NCI-H69 (cell line): Measurements from ENCODE around the gene FHL2.

Source experiments
- DNase-seq: peaks from one replicate; lab custom pipeline; 2025; lab: John Stamatoyannopoulos, UW

FHL2 gene

GRCh38 chr2:105379741-105380186 lies 19.1 kb downstream of the FHL2 start:
- no peak for DNase-seq

GRCh38 chr2:105378921-105379383 lies 19.9 kb downstream of the FHL2 start:
- DNase-seq, result peak; percentile 4

GRCh38 chr2:105378276-105378840 lies 20.5 kb downstream of the FHL2 start:
- DNase-seq, result no peak

- DNase-seq, result no peak
Measured at GRCh38 chr2:105377871-105378270, 21.0 kb downstream of the FHL2 start.

- DNase-seq, result no peak
Measured at GRCh38 chr2:105376789-105377240, 22.0 kb downstream of the FHL2 start.

- no peak for DNase-seq
Measured at GRCh38 chr2:105376010-105376409, 22.8 kb downstream of the FHL2 start.

- DNase-seq, result no peak
Measured at GRCh38 chr2:105375001-105375561, 23.8 kb downstream of the FHL2 start.

- no peak for DNase-seq
Measured at GRCh38 chr2:105373895-105374401, 24.9 kb downstream of the FHL2 start.

- no peak for DNase-seq
Measured at GRCh38 chr2:105373344-105373781, 25.5 kb downstream of the FHL2 start.

- no peak for DNase-seq
Measured at GRCh38 chr2:105371810-105372209, 27.0 kb downstream of the FHL2 start.

- DNase-seq, result no peak
Measured at GRCh38 chr2:105371156-105371555, 27.7 kb downstream of the FHL2 start.

- peak; percentile 77 for DNase-seq
Measured at GRCh38 chr2:105369777-105370690, 28.8 kb downstream of the FHL2 start.

GRCh38 chr2:105368759-105369408 lies 30.0 kb downstream of the FHL2 start:
- DNase-seq, result peak; percentile 9

GRCh38 chr2:105365206-105365605 lies 33.6 kb downstream of the FHL2 start:
- no peak for DNase-seq

- no peak for DNase-seq
Measured at GRCh38 chr2:105364436-105365139, 34.3 kb downstream of the FHL2 start.

- DNase-seq, result no peak
Measured at GRCh38 chr2:105362862-105363591, 35.8 kb downstream of the FHL2 start.

GRCh38 chr2:105361102-105361889 lies 37.6 kb downstream of the FHL2 start:
- no peak for DNase-seq

GRCh38 chr2:105358593-105358992 lies 40.3 kb downstream of the FHL2 start:
- no peak for DNase-seq

- DNase-seq, result no peak
Measured at GRCh38 chr2:105357122-105357521, 41.7 kb downstream of the FHL2 start.
